ENCODE results near the gene ALG9.

ALG9 gene

DNA sequence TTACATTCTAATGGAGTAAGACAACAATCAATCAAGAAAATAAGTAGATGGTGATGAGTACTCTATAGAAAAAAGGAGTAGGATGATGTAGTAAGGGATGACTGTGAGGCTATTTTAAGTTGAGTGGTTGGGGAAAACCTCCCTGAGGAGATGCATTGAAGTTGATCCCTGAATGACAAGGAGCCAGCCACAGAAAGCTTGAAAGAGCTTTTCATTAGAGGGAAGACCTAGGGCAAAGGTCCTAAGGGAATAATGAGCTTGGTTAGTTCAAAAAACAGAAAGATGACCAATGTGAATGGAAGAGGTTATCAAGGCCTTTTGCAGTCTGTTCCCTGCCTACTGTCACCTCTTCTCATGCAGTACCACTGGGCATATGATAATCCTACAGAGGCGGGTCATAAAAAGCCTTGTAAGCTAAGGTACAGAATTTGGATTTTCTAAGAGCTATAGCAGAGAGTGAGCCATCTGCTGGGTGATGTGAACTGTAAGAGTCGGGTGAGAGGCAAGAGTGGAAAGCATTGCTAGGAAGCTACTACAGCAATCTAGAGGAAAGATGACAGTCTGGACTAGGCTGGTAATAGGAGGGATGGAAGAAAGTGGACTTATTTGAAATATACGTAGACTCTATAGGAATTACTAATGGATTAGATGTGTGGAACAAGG lies 108.3 kb downstream of the ALG9 start:
- DNase-seq = no peak

- DNase-seq = no peak
Observed at GRCh38 chr11:111762526-111762925, 108.9 kb downstream of the ALG9 start.

- DNase-seq = no peak
Observed at GRCh38 chr11:111761036-111761435, 110.3 kb downstream of the ALG9 start.

- DNase-seq = no peak
Observed at GRCh38 chr11:111759778-111760407, 111.5 kb downstream of the ALG9 start.

DNA sequence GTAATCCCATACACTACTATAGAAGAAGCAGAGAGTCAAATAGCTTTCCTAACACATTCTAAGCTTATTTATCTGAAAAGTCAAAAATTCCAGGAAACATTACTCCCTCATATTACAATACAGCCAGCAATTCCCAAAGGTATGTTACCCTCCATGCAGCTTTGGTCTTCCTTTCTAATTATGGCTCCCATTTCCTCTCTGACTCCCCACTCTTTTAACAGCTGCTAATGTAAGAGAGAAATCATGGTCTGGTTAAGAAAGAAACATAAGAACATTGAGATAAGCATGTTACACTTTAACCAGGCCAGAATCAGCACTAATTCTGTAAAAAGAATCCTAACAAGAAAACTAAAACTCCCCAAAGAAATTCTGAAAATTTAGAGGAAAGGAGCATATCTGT lies 112.0 kb downstream of the ALG9 start:
- no peak for DNase-seq

DNA sequence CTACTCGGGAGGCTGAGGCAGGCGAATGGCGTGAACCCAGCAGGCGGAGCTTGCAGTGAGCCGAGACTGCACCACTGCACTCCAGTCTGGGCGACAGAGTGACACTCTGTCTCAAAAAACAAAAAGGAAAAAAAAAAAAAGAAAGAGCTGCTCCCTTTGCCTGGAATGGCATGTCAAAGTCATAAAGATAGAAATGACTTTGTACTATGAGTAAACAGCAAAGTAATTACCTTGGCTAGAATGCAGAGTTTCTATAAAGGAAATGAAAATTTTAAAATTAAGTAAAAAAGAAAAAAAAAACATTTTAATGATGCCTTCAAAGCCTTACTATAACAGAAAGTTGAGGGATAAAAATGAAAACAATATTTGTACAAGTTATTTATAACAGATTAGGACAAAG lies 115.3 kb downstream of the ALG9 start:
- DNase-seq = no peak

GRCh38 chr11:111749646-111750045 lies 121.7 kb downstream of the ALG9 start:
- no peak for DNase-seq

DNA sequence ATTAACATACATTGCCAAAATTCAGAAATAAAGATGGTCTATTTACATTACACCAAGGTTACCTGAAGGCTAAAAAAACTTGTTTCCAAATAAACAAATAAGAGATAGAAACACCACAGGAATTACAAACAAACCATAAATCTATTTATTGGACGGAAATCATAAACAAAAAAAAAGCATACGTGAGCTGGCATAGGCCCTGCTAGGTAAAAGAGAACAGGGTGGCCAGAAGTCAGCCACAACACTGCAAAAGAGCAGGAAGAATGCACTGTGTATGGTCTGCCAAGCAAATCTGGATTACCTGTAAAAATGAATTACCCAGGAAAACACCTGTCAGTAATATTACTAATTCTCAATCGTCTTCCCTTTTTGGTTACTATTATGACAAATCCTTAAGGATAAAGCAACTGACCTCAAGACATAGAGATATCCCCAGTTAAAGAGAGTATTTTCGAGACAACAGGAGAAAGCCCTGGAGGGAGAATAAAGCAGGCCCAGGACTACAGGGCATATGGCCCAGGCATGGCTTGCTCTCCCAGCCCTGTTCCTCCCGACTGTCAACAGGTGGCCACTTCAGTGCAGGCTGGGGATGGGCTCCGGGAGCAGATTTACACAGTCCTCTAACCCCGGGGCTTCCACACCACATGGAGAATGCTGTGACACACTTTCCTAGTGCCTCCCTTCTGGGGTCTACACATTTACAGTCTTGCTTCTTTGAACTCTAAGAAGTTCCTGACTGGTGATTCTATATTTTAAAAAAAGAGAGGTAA lies 123.2 kb downstream of the ALG9 start:
- no peak for DNase-seq

- DNase-seq = no peak
Observed at GRCh38 chr11:111745719-111746504, 125.5 kb downstream of the ALG9 start.

- DNase-seq = no peak
Observed at GRCh38 chr11:111743700-111744099, 127.7 kb downstream of the ALG9 start.

DNA sequence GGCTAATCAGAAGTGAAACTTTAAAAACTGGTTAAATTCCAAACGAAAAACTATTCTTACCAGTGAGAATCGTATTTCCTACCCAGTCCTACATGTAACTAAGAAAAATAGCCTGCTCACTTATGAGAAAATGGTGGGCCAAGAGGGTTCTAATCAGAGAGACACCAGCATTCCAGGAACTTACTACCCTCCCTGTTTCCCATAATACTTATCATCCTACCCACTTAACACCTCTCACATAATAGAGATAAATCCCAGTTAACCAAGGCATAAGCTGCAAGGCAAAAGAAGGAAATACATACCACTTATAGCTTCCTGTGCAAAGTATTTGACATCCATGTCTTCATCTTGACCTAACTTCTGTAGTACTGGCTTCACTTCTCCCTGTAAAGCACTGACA lies 129.6 kb downstream of the ALG9 start:
- no peak for DNase-seq

DNA sequence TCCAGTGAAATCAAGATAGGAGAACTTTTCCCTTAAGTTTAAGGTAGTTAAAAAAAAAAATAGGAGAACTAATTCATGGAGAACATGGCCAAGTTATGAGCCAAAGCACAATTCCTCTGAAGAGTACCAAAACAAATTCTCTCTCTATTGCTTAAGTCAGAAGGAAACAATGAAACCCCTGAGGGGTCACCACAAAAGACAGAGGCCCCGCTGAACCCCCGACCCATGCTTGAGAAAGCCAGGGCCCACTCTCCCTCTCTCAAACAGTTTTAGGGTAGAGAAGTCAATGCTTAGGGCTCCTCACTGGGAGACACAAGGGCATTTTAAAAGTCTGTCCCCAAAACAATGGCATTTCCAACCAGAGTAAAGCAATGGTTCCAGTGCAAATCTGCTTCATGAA lies 132.1 kb downstream of the ALG9 start:
- DNase-seq = no peak

DNA sequence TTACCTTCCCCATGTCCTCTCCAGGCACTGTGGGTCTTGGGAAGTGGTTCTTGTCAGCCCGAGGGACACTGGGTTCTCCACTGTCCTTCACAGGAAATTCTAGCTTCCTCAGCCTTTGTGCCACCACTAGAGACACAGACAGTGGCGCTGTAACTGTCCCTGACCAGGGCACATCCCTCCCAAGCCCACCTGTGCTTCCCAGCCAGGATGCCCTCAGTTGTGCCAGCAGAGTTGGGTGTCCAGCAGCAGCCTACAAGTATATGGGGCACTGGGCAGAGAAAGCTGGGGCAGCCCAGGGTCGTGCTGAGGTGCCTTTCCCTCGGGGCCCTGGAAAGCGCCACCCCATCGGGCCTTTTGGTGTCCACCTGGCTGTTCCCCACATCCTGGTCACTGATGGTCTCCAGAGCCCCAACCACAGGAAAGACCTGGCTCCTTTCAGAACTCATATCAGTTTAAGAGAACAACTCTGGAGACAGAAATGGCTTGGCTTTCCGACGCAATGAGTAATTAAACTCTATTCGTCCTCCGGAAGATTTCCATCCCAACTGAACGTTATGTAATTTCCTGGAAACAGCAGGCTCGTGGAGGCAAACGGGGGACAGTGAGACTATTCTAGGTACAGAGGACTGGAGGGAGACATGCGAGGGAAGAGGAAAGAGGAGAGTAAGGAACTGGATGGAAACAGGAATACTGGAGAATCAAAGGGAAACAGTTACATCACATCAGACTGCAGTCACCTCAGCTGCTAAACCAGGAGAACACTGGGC lies 133.8 kb downstream of the ALG9 start:
- DNase-seq = no peak

- DNase-seq = no peak
Observed at GRCh38 chr11:111736621-111737443, 134.5 kb downstream of the ALG9 start.
